Islet of Langerhans (tissue), 1 donor: ENCODE data around the gene GMEB2.
"Not testable (repeated sequence)": the region's sequence is repeated elsewhere in the genome, so short reads cannot be mapped to it uniquely, and the experiment has no call there.

Experiments used
- FAIRE-seq: peaks from one replicate; lab custom pipeline; 2011; peaks lifted over from hg19 to GRCh38; lab: Jason Lieb, UNC

The GMEB2 gene

GRCh38 chr20:63657260-63657936 is 30.5 kb upstream of the GMEB2 start:
- FAIRE-seq = no peak

- no peak for FAIRE-seq
These were observed 29.6 kb upstream of the GMEB2 start for GRCh38 chr20:63656451-63656850.

- FAIRE-seq = no peak
These were observed 28.3 kb upstream of the GMEB2 start for GRCh38 chr20:63655249-63655648.

- FAIRE-seq = no peak
These were observed 27.2 kb upstream of the GMEB2 start for GRCh38 chr20:63653974-63654668.

GRCh38 chr20:63653041-63653973 is 26.4 kb upstream of the GMEB2 start, which contains the start of gene STMN3:
Gene STMN3 (minus strand): TSS chr20:63653424. CDS start chr20:63653345, 79 bp downstream.
- no peak for FAIRE-seq

- no peak for FAIRE-seq
These were observed 25.5 kb upstream of the GMEB2 start for GRCh38 chr20:63652192-63652980.

- FAIRE-seq = no peak
These were observed 25.0 kb upstream of the GMEB2 start for GRCh38 chr20:63651942-63652191.

GRCh38 chr20:63650486-63650885 is 23.6 kb upstream of the GMEB2 start:
- not testable (repeated sequence) for FAIRE-seq

- no peak for FAIRE-seq
These were observed 22.1 kb upstream of the GMEB2 start for GRCh38 chr20:63648895-63649589.

GRCh38 chr20:63648190-63648589 is 21.3 kb upstream of the GMEB2 start:
- FAIRE-seq = no peak

- FAIRE-seq = no peak
These were observed 18.3 kb upstream of the GMEB2 start for GRCh38 chr20:63645218-63645617.

GRCh38 chr20:63643946-63644345 is 17.0 kb upstream of the GMEB2 start:
- no peak for FAIRE-seq

- FAIRE-seq = no peak
These were observed 16.6 kb upstream of the GMEB2 start for GRCh38 chr20:63643499-63643898.

- no peak for FAIRE-seq
These were observed 15.8 kb upstream of the GMEB2 start for GRCh38 chr20:63642527-63643247.

- no peak for FAIRE-seq
These were observed 15.1 kb upstream of the GMEB2 start for GRCh38 chr20:63641792-63642523.

- no peak for FAIRE-seq
These were observed 14.4 kb upstream of the GMEB2 start for GRCh38 chr20:63641146-63641791.

- FAIRE-seq = not testable (repeated sequence)
These were observed 13.8 kb upstream of the GMEB2 start for GRCh38 chr20:63640686-63641085.

- FAIRE-seq = no peak
These were observed 13.2 kb upstream of the GMEB2 start for GRCh38 chr20:63640086-63640485.

GRCh38 chr20:63639093-63639975 is 12.4 kb upstream of the GMEB2 start:
- no peak for FAIRE-seq
